GM21786 (cell line): Measurements from ENCODE around the gene RND1.
"Not testable (repeated sequence)": the region's sequence is repeated elsewhere in the genome, so short reads cannot be mapped to it uniquely, and the experiment has no call there.

Experiments used
- ATAC-seq: cut with Tn5 transposase; IDR thresholded peaks from one replicate; pipeline ENCODE4 v1.9.1; 2021; ENCODE audit not compliant: unreplicated experiment

The RND1 gene

GRCh38 chr12:48865281-48866051, at the start of gene RND1:
RND1 (minus strand) TSS chr12:48865870; CDS start chr12:48865767, 103 bp downstream.
- peak; percentile 93 for ATAC-seq

GRCh38 chr12:48910196-48910595, 44.5 kb upstream of the RND1 start:
- no peak for ATAC-seq

DNA sequence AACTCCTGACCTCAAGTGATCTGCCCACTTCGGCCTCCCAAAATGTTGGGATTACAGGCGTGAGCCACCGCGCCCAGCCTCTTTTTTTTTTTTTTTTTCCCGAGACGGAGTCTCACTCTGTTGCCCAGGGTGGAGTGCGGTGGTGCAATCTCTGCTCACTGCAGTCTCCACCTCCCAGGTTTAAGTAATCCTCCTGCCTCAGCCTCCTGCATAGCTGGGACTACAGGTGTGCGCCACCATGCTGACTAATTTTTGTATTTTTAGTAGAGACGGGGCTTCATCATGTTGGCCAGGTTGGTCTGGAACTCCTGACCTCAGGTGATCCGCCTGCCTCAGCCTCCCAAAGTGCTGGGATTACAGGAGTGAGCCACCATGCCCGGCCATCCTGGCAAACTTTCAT, 44.0 kb upstream of the RND1 start:
- not testable (repeated sequence) for ATAC-seq

GRCh38 chr12:48907245-48907644, 41.6 kb upstream of the RND1 start:
- ATAC-seq, result no peak

DNA sequence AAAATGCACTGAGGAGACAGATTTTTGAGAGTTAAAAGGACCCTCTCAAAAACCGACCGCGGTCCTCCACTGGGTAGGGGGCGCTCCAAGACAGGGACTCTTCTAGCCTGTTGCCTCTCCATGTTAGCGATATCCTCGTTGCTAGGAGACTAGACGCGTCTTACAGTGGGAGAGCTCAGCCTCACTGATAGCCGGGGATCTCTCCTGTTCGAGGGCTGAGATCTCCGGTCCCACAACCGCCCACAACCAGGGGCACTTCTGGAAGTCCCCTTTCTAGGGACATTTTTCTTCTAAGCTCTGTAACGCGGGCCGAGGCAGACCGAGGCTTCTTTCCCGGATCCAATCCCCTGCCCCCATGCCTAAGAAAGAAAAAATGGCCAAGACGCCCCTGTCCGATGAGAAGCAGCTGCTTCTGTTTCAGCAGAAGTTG, 38.3 kb upstream of the RND1 start:
- peak; percentile 89 for ATAC-seq

DNA sequence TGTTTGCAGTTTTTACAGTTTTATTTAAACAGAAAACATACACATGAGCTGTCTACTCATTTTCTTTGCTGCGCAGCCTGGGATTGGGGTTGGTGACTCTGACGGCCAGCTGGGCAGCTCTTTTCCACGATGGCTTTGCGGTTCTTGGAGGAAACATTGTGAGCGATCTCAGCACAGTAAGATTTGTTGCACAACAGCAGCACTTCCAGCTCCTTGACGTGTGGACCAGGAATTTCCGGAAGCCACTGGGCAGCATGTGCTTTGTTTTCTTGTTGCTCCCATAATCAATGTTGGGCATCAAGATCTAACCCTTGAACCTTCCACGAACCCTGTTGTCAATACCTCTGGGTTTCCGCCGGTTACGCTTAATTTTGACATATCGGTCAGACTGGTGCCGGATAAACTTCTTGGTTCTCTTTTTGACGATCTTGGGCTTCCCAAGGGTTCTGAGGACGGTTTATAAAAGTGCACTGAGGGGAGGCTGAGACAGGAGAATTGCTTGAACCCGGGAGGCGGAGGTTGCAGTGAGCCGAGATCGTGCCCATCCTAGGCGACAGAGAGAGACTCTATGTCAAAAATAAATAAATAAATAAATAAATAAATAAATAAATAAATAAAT, 37.8 kb upstream of the RND1 start:
- ATAC-seq, result no peak

GRCh38 chr12:48901278-48901677, 35.6 kb upstream of the RND1 start:
- no peak for ATAC-seq

GRCh38 chr12:48899651-48900050, 34.0 kb upstream of the RND1 start:
- no peak for ATAC-seq

- no peak for ATAC-seq
Observed at GRCh38 chr12:48894271-48894670, 28.6 kb upstream of the RND1 start.

- ATAC-seq, result peak; percentile 50
Observed at GRCh38 chr12:48890657-48891418, 25.2 kb upstream of the RND1 start.

- no peak for ATAC-seq
Observed at GRCh38 chr12:48889679-48890078, 24.0 kb upstream of the RND1 start.

DNA sequence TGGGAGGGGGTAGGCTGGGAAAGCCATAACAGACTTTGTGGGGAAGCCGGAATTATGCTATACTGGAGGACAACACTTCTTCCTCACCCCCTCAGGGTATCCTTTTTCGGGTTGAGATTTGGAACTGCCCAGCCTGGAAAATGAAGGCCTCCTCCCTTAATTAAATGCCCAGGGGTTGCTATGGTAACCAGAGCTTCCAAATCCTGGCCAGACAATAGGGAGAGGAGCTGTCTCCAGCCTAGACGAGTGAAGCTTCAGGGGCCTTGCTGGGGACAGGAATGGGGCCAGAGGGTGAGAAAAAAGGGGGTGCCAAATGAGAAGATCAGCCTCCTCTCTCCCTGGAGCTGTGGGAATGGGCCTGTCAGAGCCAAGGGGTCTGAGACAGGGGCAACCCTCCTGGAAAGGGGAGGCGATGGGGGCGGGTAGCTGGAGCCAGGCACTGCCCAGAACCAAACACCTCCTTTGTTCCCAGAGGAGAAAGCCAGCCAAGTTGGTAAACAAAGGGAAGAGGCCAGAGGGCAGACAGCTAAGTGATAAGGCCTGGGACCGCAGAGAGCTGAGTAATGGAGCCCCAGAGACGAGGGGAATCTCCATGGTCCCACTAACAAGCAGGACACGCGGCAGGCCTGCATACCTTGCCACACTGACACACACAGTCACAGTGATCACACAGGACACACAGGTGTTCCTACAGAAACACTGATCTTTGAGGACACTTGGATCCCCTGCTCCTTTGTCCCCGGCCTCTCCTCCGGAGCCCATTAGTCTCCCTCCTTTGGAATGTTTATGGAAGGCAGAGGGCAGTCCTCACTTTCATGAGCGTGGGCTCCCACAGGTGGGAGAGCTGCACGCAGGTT, 17.9 kb upstream of the RND1 start:
- ATAC-seq, result no peak

GRCh38 chr12:48882972-48883304, 17.3 kb upstream of the RND1 start:
- no peak for ATAC-seq

DNA sequence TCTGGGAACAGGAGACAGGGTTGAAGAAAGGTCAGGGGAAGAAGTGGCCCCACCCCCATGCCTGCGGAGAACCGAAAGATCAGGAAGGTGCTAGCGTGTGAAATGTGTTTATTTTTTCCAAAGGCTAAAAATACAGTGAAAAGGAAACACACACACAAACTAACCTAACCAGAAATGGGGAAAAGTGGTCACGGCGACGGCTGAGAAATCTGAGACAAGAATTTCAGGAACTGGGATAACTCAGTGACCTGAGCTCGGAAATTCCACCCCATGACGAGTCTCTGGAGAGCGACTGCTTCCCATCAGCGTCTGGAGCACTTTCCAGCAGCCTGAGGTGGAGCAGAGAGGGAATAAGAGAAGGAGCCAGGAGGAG, 16.6 kb upstream of the RND1 start:
- ATAC-seq, result no peak

DNA sequence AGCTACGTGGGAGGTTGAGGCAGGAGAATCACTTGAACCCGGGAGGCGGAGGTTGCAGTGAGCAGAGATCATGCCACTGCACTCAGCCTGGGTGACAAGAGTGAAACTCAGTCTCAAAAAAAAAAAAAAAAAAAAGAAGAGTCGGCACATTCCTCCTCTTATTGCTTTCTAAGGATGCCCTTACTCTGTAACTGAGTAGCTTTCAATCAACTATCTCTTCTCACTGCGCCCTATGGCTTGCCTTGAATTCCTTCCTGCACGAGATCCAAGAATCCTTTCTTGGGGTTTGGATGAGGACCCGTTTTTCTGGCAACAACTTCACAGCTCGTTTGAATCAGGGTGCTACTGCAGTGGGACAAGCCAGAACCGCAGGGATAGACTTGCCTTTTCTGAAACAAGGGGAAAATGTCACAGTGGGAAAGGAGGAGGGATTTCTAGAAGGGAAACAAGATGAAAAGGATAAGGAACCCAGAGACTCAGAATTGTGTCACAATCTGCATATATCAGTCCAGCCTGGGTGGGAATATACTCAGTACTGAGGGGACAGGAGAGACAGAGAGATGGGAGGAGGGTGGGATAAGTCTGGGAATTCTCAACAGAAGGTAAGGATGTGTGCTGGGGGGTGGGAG, 16.1 kb upstream of the RND1 start:
- ATAC-seq, result no peak

GRCh38 chr12:48880647-48881046, 15.0 kb upstream of the RND1 start:
- ATAC-seq, result no peak

DNA sequence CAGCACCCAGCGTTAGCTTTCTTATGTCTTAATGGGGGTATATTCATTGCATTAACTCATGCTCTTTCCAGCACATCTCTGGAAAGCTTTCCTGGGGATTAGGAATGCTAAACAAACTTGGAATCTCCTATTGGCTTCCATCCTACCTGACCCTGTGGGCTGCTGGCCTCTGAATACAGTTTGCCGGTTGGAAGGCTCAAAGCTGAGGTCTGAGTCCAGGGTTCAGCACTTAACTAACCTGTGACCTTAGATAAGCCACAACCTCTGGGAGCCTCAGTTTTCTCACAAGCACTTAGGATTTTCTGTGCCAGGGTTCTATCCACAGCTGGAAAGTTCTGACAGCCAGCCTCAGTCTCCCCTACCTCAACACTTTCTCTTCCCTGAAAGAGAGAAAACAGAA, 12.9 kb upstream of the RND1 start:
- no peak for ATAC-seq

GRCh38 chr12:48875944-48876515, 10.4 kb upstream of the RND1 start:
- no peak for ATAC-seq

GRCh38 chr12:48873534-48873933, 7.9 kb upstream of the RND1 start:
- not testable (repeated sequence) for ATAC-seq

DNA sequence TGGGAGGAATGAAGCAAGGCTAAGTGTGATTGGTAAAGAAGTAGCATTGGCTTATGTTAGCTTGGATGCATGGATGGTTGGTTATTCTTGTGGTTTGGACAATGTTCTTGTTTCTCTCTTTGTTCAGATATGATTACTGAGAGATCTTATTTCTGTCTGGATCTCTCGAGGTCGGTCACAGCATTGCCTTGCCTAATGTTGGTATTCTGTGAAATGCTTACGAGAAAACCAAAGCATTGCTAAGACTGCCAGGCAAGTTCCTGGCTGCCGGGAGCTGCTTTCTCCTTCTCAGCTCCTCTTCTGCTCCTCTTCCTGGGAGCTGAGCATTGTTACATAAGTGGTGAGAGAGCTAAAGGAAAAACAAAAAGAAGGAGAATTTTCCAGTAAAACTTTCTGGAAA, 7.4 kb upstream of the RND1 start:
- ATAC-seq, result no peak
